ENCODE measurements around the gene PDLIM1.

DNA sequence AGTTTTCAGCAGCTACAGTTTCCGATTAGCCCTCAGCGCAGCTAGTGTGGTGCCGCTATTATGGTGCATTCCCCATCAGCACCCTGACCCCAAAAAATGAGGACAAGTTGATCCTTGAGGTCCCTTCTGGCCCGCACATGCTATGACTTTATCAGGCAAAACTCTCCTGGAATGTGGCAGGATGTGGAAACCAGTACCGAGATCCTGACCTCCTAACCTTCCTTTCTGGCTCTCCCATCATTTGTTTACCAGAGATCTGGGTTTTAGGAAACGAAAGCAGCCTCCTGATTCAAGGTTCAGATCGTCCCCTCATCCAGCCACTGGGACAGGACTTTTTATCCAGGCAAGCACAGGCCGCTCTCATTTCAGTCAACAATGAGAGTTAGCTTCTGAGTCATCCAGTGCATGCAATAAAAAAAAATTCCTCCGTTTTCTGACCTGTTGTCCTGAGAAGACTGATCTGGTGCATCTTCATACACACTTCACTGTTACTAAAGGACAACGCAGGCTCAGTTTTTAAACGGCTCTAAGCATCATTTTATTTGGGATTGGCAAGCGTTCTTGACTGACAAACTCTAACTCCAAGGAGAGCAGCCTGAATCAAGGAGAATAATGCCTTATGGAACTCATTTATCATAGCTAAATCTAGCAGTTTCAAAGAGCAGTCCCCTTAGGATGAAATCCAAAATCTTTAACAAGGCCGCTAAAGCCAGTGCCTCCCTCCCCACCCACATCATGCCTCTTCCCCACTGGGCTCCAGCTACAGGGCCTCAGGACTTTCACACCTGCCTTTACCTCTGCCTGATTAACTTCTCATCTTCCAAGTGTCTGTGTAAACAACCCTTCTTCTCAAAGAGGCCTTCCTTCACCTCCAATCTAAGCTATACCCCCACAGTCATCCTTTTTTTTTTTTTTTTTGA lies 17.1 kb downstream of the PDLIM1 start:
- no peak for TF ChIP-seq EZH2phosphoT487 (IDR thresholded peaks at IDR 0.05; ENCODE audit: low read length)
- TF ChIP-seq, protein P1, sequence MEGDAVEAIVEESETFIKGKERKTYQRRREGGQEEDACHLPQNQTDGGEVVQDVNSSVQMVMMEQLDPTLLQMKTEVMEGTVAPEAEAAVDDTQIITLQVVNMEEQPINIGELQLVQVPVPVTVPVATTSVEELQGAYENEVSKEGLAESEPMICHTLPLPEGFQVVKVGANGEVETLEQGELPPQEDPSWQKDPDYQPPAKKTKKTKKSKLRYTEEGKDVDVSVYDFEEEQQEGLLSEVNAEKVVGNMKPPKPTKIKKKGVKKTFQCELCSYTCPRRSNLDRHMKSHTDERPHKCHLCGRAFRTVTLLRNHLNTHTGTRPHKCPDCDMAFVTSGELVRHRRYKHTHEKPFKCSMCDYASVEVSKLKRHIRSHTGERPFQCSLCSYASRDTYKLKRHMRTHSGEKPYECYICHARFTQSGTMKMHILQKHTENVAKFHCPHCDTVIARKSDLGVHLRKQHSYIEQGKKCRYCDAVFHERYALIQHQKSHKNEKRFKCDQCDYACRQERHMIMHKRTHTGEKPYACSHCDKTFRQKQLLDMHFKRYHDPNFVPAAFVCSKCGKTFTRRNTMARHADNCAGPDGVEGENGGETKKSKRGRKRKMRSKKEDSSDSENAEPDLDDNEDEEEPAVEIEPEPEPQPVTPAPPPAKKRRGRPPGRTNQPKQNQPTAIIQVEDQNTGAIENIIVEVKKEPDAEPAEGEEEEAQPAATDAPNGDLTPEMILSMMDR (IDR thresholded peaks at IDR 0.05; ENCODE audit: low read length) = no peak
- no peak for TF ChIP-seq EZH2 (optimal IDR thresholded peaks at IDR 0.05; ENCODE audit: low read depth, low read length)
